Skeletal muscle tissue (tissue), 4 donors: ENCODE data around the gene DPYD. TPM values are rescaled to one million over a fixed set of nuclear protein-coding genes. Genes with fewer than 3 reads are reported as not detected.

ENCODE experiments used
- H3K27ac ChIP-seq: one replicate; pipeline ENCODE4 v1.7.0; 2013; ENCODE audit warnings: mild to moderate bottlenecking, low read depth, low read length, inconsistent platforms
- H3K27me3 ChIP-seq, 3 donors: one replicate each; pipeline ENCODE4 v1.7.0; 2013; ENCODE audit warnings: low read length in 3 of 3; ENCODE audit not compliant: control insufficient read depth in 3 of 3, insufficient read depth in 3 of 3
- H3K36me3 ChIP-seq, 3 donors: one replicate each; pipeline ENCODE4 v1.7.0; 2013; ENCODE audit warnings: low read length in 3 of 3; ENCODE audit not compliant: control insufficient read depth in 3 of 3, insufficient read depth in 3 of 3
- H3K4me1 ChIP-seq, 3 donors: one replicate each; pipeline ENCODE4 v1.7.0; 2013; ENCODE audit warnings: low read length in 3 of 3, mild to moderate bottlenecking in 3 of 3; ENCODE audit not compliant: control insufficient read depth in 3 of 3, insufficient read depth in 3 of 3
- H3K4me3 ChIP-seq, 3 donors: one replicate each; pipeline ENCODE4 v1.7.0; 2013; ENCODE audit warnings: low read length in 3 of 3
- H3K9ac ChIP-seq, 3 donors: one replicate each; pipeline ENCODE4 v1.7.0; 2013; ENCODE audit warnings: low read length in 3 of 3, mild to moderate bottlenecking in 3 of 3, moderate library complexity in 2 of 3, low read depth in 1 of 3
- H3K9me3 ChIP-seq, 3 donors: one replicate each; pipeline ENCODE4 v1.7.0; 2013; ENCODE audit warnings: low read length in 3 of 3; ENCODE audit not compliant: control insufficient read depth in 3 of 3
- total RNA-seq: library from RNA; depleted of rRNA; stranded (reverse); fragments of >200 nt; gene quantifications from one replicate; pipeline ENCODE4 v1.2.3, GENCODE V29; 2014
- donor health status: Osteomylitis.

The DPYD gene
- total RNA-seq, 1 donor from 2014 or later = 18.8 TPM

- Histone ChIP-seq H3K4me1 (no peaks in the 10 kb centered on the region), H3K27ac (no peak overlapping the region), H3K9ac (no peak overlapping the region), H3K9me3 (no peaks in the 10 kb centered on the region), H3K27me3 (no peaks in the 10 kb centered on the region), H3K36me3 (no peaks in the 10 kb centered on the region), H3K4me3 (no peak overlapping the region)
Measured at GRCh38 chr1:97423403-97423802, 497.4 kb downstream of the DPYD start.

- Histone ChIP-seq H3K9me3 (no peaks in the 10 kb centered on the region), H3K27me3 (no peaks in the 10 kb centered on the region), H3K36me3 (no peaks in the 10 kb centered on the region)
Measured at GRCh38 chr1:97417661-97418060, 503.2 kb downstream of the DPYD start.

GRCh38 chr1:97414682-97415312, 506.0 kb downstream of the DPYD start:
- H3K36me3 ChIP-seq = no peaks in the 10 kb centered on the region
- no peak overlapping the region for H3K9ac ChIP-seq
- no peaks in the 10 kb centered on the region for H3K9me3 ChIP-seq

More at GRCh38 chr1:97417661-97418060, 503.2 kb downstream of the DPYD start:
- Histone ChIP-seq H3K4me3 (no peak overlapping the region), H3K27ac (no peak overlapping the region), H3K9ac (no peak overlapping the region), H3K4me1 (no peaks in the 10 kb centered on the region)

GRCh38 chr1:97412737-97413136, 508.1 kb downstream of the DPYD start:
- no peak overlapping the region for H3K27ac ChIP-seq
- no peaks in the 10 kb centered on the region for H3K27me3 ChIP-seq
- no peaks in the 10 kb centered on the region for H3K36me3 ChIP-seq
- H3K4me3 ChIP-seq = no peak overlapping the region
- H3K4me1 ChIP-seq = no peaks in the 10 kb centered on the region
- no peaks in the 10 kb centered on the region for H3K9me3 ChIP-seq
- H3K9ac ChIP-seq = no peak overlapping the region

More at GRCh38 chr1:97414682-97415312, 506.0 kb downstream of the DPYD start:
- H3K27me3 ChIP-seq = no peaks in the 10 kb centered on the region
- H3K4me3 ChIP-seq = no peak overlapping the region
- no peaks in the 10 kb centered on the region for H3K4me1 ChIP-seq
- H3K27ac ChIP-seq = no peak overlapping the region

GRCh38 chr1:97412166-97412565, 508.7 kb downstream of the DPYD start:
- H3K4me1 ChIP-seq = no peaks in the 10 kb centered on the region
- H3K9me3 ChIP-seq = no peaks in the 10 kb centered on the region
- no peak overlapping the region for H3K27ac ChIP-seq
- H3K4me3 ChIP-seq = no peak overlapping the region
- no peak overlapping the region for H3K9ac ChIP-seq
- H3K27me3 ChIP-seq = no peaks in the 10 kb centered on the region
- no peaks in the 10 kb centered on the region for H3K36me3 ChIP-seq

- Histone ChIP-seq H3K4me1 (no peaks in the 10 kb centered on the region), H3K4me3 (no peak overlapping the region), H3K27me3 (no peaks in the 10 kb centered on the region), H3K9ac (no peak overlapping the region), H3K36me3 (no peaks in the 10 kb centered on the region), H3K27ac (no peak overlapping the region), H3K9me3 (no peaks in the 10 kb centered on the region)
Measured at GRCh38 chr1:97396463-97396862, 524.4 kb downstream of the DPYD start.

- Histone ChIP-seq H3K9ac (no peak overlapping the region), H3K27ac (no peak overlapping the region), H3K4me3 (no peak overlapping the region), H3K27me3 (no peaks in the 10 kb centered on the region), H3K36me3 (no peaks in the 10 kb centered on the region), H3K4me1 (no peaks in the 10 kb centered on the region), H3K9me3 (no peaks in the 10 kb centered on the region)
Measured at GRCh38 chr1:97392701-97393100, 528.1 kb downstream of the DPYD start.

GRCh38 chr1:97385536-97386277, 535.1 kb downstream of the DPYD start:
- H3K9ac ChIP-seq = no peak overlapping the region
- H3K4me3 ChIP-seq = no peak overlapping the region
- H3K4me1 ChIP-seq = no peaks in the 10 kb centered on the region
- H3K27ac ChIP-seq = no peak overlapping the region
- H3K27me3 ChIP-seq = no peaks in the 10 kb centered on the region
- H3K9me3 ChIP-seq = no peaks in the 10 kb centered on the region
- no peaks in the 10 kb centered on the region for H3K36me3 ChIP-seq

GRCh38 chr1:97384294-97384968, 536.4 kb downstream of the DPYD start:
- Histone ChIP-seq H3K27ac (no peak overlapping the region), H3K4me1 (no peaks in the 10 kb centered on the region), H3K4me3 (no peak overlapping the region), H3K9me3 (no peaks in the 10 kb centered on the region), H3K36me3 (no peaks in the 10 kb centered on the region), H3K27me3 (no peaks in the 10 kb centered on the region), H3K9ac (no peak overlapping the region)

GRCh38 chr1:97383797-97384196, 537.0 kb downstream of the DPYD start:
- Histone ChIP-seq H3K36me3 (no peaks in the 10 kb centered on the region), H3K27ac (no peak overlapping the region), H3K27me3 (no peaks in the 10 kb centered on the region), H3K9me3 (no peaks in the 10 kb centered on the region), H3K4me1 (no peaks in the 10 kb centered on the region), H3K4me3 (no peak overlapping the region), H3K9ac (no peak overlapping the region)
